ENCODE results near the gene DDX28.
"Not testable (repeated sequence)": the region's sequence is repeated elsewhere in the genome, so short reads cannot be mapped to it uniquely, and the experiment has no call there.

The DDX28 gene

GRCh38 chr16:68059804-68060203 lies 36.8 kb upstream of the DDX28 start:
- TF ChIP-seq GATA1 (IDR thresholded peaks at IDR 0.05; ENCODE audit: low read depth, low read length): no peak
- no peak for TF ChIP-seq POLR2A (IDR thresholded peaks at IDR 0.05; ENCODE audit: low read length)
- DNase-seq: no peak

- DNase-seq: no peak
- TF ChIP-seq GATA1 (IDR thresholded peaks at IDR 0.05; ENCODE audit: low read depth, low read length) (no peak), POLR2A (IDR thresholded peaks at IDR 0.05; ENCODE audit: low read length) (no peak)
Observed at GRCh38 chr16:68055395-68055794, 32.4 kb upstream of the DDX28 start.

GRCh38 chr16:68049449-68049848 lies 26.4 kb upstream of the DDX28 start:
- DNase-seq: no peak
- no peak for TF ChIP-seq POLR2A (IDR thresholded peaks at IDR 0.05; ENCODE audit: low read length)
- no peak for TF ChIP-seq GATA1 (IDR thresholded peaks at IDR 0.05; ENCODE audit: low read depth, low read length)

- TF ChIP-seq GATA1 (IDR thresholded peaks at IDR 0.05; ENCODE audit: low read depth, low read length): no peak
- no peak for TF ChIP-seq POLR2A (IDR thresholded peaks at IDR 0.05; ENCODE audit: low read length)
- DNase-seq: no peak
Observed at GRCh38 chr16:68047987-68048386, 25.0 kb upstream of the DDX28 start.

- no peak for DNase-seq
- no peak for TF ChIP-seq GATA1 (IDR thresholded peaks at IDR 0.05; ENCODE audit: low read depth, low read length)
Observed at GRCh38 chr16:68046106-68046505, 23.1 kb upstream of the DDX28 start.

- DNase-seq: no peak
- TF ChIP-seq GATA1 (IDR thresholded peaks at IDR 0.05; ENCODE audit: low read depth, low read length): no peak
- TF ChIP-seq POLR2A (IDR thresholded peaks at IDR 0.05; ENCODE audit: low read length): no peak
Observed at GRCh38 chr16:68041783-68042182, 18.8 kb upstream of the DDX28 start.

GRCh38 chr16:68040506-68041288 lies 17.7 kb upstream of the DDX28 start:
- TF ChIP-seq POLR2A (IDR thresholded peaks at IDR 0.05; ENCODE audit: low read length) (no peak), GATA1 (IDR thresholded peaks at IDR 0.05; ENCODE audit: low read depth, low read length) (no peak)
- peak; percentile 90 to 93 for DNase-seq

- TF ChIP-seq GATA1 (IDR thresholded peaks at IDR 0.05; ENCODE audit: low read depth, low read length): no peak
- TF ChIP-seq POLR2A (IDR thresholded peaks at IDR 0.05; ENCODE audit: low read length): no peak
- no peak for DNase-seq
Observed at GRCh38 chr16:68037841-68038597, 15.0 kb upstream of the DDX28 start.

- TF ChIP-seq GATA1 (IDR thresholded peaks at IDR 0.05; ENCODE audit: low read depth, low read length) (no peak), POLR2A (IDR thresholded peaks at IDR 0.05; ENCODE audit: low read length) (no peak)
Observed at GRCh38 chr16:68035227-68035626, 12.2 kb upstream of the DDX28 start.

GRCh38 chr16:68033101-68033500 lies 10.1 kb upstream of the DDX28 start:
- TF ChIP-seq POLR2A (IDR thresholded peaks at IDR 0.05; ENCODE audit: low read length): no peak
- TF ChIP-seq GATA1 (IDR thresholded peaks at IDR 0.05; ENCODE audit: low read depth, low read length): no peak
- DNase-seq: no peak

More at GRCh38 chr16:68035227-68035626, 12.2 kb upstream of the DDX28 start:
- DNase-seq: no peak

- DNase-seq: peak in 1 of 2 experiments; percentile 18
- TF ChIP-seq GATA1 (IDR thresholded peaks at IDR 0.05; ENCODE audit: low read depth, low read length) (no peak), POLR2A (IDR thresholded peaks at IDR 0.05; ENCODE audit: low read length) (no peak)
Observed at GRCh38 chr16:68031951-68032350, 8.9 kb upstream of the DDX28 start.

GRCh38 chr16:68030108-68030507 lies 7.1 kb upstream of the DDX28 start:
- DNase-seq: not testable (repeated sequence)

- DNase-seq: no peak
- TF ChIP-seq POLR2A (IDR thresholded peaks at IDR 0.05; ENCODE audit: low read length): no peak
- no peak for TF ChIP-seq GATA1 (IDR thresholded peaks at IDR 0.05; ENCODE audit: low read depth, low read length)
Observed at GRCh38 chr16:68028996-68029395, 6.0 kb upstream of the DDX28 start.

- TF ChIP-seq POLR2A (IDR thresholded peaks at IDR 0.05; ENCODE audit: low read length): no peak
- TF ChIP-seq GATA1 (IDR thresholded peaks at IDR 0.05; ENCODE audit: low read depth, low read length): no peak
Observed at GRCh38 chr16:68022278-68022727, 729 bp downstream of the DDX28 start.

GRCh38 chr16:68021490-68021889 lies 1.5 kb downstream of the DDX28 start:
- no peak for DNase-seq
- TF ChIP-seq GATA1 (IDR thresholded peaks at IDR 0.05; ENCODE audit: low read depth, low read length) (no peak), POLR2A (IDR thresholded peaks at IDR 0.05; ENCODE audit: low read length) (no peak)

More at GRCh38 chr16:68022278-68022727, 729 bp downstream of the DDX28 start:
- peak in 1 of 2 experiments; percentile 55 for DNase-seq
